SJSA1 (cell line): ENCODE data around the gene CHCHD4. TPM values are rescaled to one million over a fixed set of nuclear protein-coding genes. Genes with fewer than 3 reads are reported as not detected.
"Not testable (repeated sequence)": the region's sequence is repeated elsewhere in the genome, so short reads cannot be mapped to it uniquely, and the experiment has no call there.

Source experiments
- DNase-seq, 2 experiments: peaks; one replicate each; pipeline ENCODE4 v3.0.0-alpha.2; 2015 to 2020; ENCODE audit warnings: low spot score in 2 of 2, low read depth in 1 of 2
- H3K27ac ChIP-seq: fragments of 250-450 bp; sonication (Bioruptor Pico); 2 replicates; pipeline ENCODE4 v1.5.1; 2020; ENCODE audit warnings: mild to moderate bottlenecking, moderate library complexity
- H3K27me3 ChIP-seq: fragments of 250-450 bp; sonication (Bioruptor Pico); replicated peaks from 2 replicates; pipeline ENCODE4 v1.5.1; 2020; ENCODE audit warnings: mild to moderate bottlenecking, moderate library complexity
- H3K36me3 ChIP-seq: fragments of 250-450 bp; sonication (Bioruptor Pico); 2 replicates; pipeline ENCODE4 v1.5.1; 2020; ENCODE audit warnings: mild to moderate bottlenecking
- H3K4me1 ChIP-seq: fragments of 250-450 bp; sonication (Bioruptor Pico); replicated peaks from 2 replicates; pipeline ENCODE4 v1.6.1; 2021; ENCODE audit warnings: mild to moderate bottlenecking
- H3K4me3 ChIP-seq: fragments of 250-450 bp; sonication (Bioruptor Pico); 2 replicates; pipeline ENCODE4 v1.5.1; 2020; ENCODE audit warnings: mild to moderate bottlenecking
- H3K9me3 ChIP-seq: fragments of 250-450 bp; sonication (Bioruptor Pico); replicated peaks from 2 replicates; pipeline ENCODE4 v1.5.1; 2020; ENCODE audit warnings: mild to moderate bottlenecking
- total RNA-seq: library from RNA; depleted of rRNA; stranded (reverse); fragments of >200 nt; shearing (Covaris generic); gene quantifications from 2 replicates; pipeline ENCODE4 v1.2.3, GENCODE V29; 2014

The CHCHD4 gene
- total RNA-seq, 1 experiment from 2014 or later, result 12.8 TPM

- no peaks in the 10 kb centered on the region; the same call in 1 of the 2 replicates for H3K9me3 ChIP-seq
- no peak for DNase-seq
- 0 out of 2 replicates have a peak overlapping the region, but pooled peaks have one; percentile 4 for H3K27ac ChIP-seq
- H3K27me3 ChIP-seq, result no peaks in the 10 kb centered on the region
- peak overlapping the region; percentile 67 for H3K4me3 ChIP-seq
- peaks cover 17% of the 10 kb centered on the region for H3K4me1 ChIP-seq
- peaks cover 54% of the 10 kb centered on the region for H3K36me3 ChIP-seq
Observed at GRCh38 chr3:14126017-14126886, 1.6 kb upstream of the CHCHD4 start.

GRCh38 chr3:14125193-14126016, 735 bp upstream of the CHCHD4 start:
- H3K36me3 ChIP-seq, result peaks cover 46% of the 10 kb centered on the region
- no peaks in the 10 kb centered on the region for H3K27me3 ChIP-seq
- peaks cover 17% of the 10 kb centered on the region for H3K4me1 ChIP-seq
- peak overlapping the region; percentile 53 for H3K27ac ChIP-seq
- DNase-seq, result peak; percentile 87 to 91
- peak overlapping the region; percentile 67 for H3K4me3 ChIP-seq
- H3K9me3 ChIP-seq, result no peaks in the 10 kb centered on the region; the same call in 1 of the 2 replicates

- Histone ChIP-seq H3K4me1 (peaks cover 17% of the 10 kb centered on the region), H3K27me3 (no peaks in the 10 kb centered on the region), H3K27ac (peak overlapping the region; percentile 20; the same call in 1 of the 2 replicates), H3K36me3 (peaks cover 40% of the 10 kb centered on the region), H3K4me3 (peak overlapping the region; percentile 67), H3K9me3 (no peaks in the 10 kb centered on the region; the same call in 1 of the 2 replicates)
- no peak for DNase-seq
Observed at GRCh38 chr3:14124223-14124614, 451 bp downstream of the CHCHD4 start.

GRCh38 chr3:14123308-14124222, 1.1 kb downstream of the CHCHD4 start:
- H3K9me3 ChIP-seq, result no peaks in the 10 kb centered on the region
- H3K4me3 ChIP-seq, result peak overlapping the region; percentile 67
- peaks cover 17% of the 10 kb centered on the region for H3K4me1 ChIP-seq
- no peak for DNase-seq
- no peaks in the 10 kb centered on the region for H3K27me3 ChIP-seq
- H3K36me3 ChIP-seq, result peaks cover 36% of the 10 kb centered on the region
- no peak overlapping the region for H3K27ac ChIP-seq

GRCh38 chr3:14122301-14122700, 2.4 kb downstream of the CHCHD4 start:
- no peak for DNase-seq
- no peak overlapping the region for H3K4me3 ChIP-seq
- H3K36me3 ChIP-seq, result peaks cover 24% of the 10 kb centered on the region
- H3K27ac ChIP-seq, result no peak overlapping the region
- H3K9me3 ChIP-seq, result no peaks in the 10 kb centered on the region
- H3K4me1 ChIP-seq, result peaks cover 17% of the 10 kb centered on the region
- H3K27me3 ChIP-seq, result no peaks in the 10 kb centered on the region

- Histone ChIP-seq H3K4me1 (peaks cover 17% of the 10 kb centered on the region), H3K27ac (no peak overlapping the region), H3K4me3 (no peak overlapping the region), H3K36me3 (peaks cover 20% of the 10 kb centered on the region), H3K27me3 (no peaks in the 10 kb centered on the region), H3K9me3 (no peaks in the 10 kb centered on the region)
- DNase-seq, result no peak
Observed at GRCh38 chr3:14121859-14122258, 2.8 kb downstream of the CHCHD4 start.

GRCh38 chr3:14120921-14121448, 3.7 kb downstream of the CHCHD4 start:
- not testable (repeated sequence) for H3K27ac ChIP-seq, H3K4me3 ChIP-seq, DNase-seq, H3K9me3 ChIP-seq, H3K4me1 ChIP-seq, H3K27me3 ChIP-seq
- peaks cover 17% of the 10 kb centered on the region for H3K36me3 ChIP-seq

- DNase-seq, result no peak
- peaks cover 7% of the 10 kb centered on the region for H3K4me1 ChIP-seq
- H3K36me3 ChIP-seq, result peaks cover 24% of the 10 kb centered on the region
- H3K27ac ChIP-seq, result no peak overlapping the region
- no peaks in the 10 kb centered on the region for H3K9me3 ChIP-seq
- H3K4me3 ChIP-seq, result no peak overlapping the region
- no peaks in the 10 kb centered on the region for H3K27me3 ChIP-seq
Observed at GRCh38 chr3:14120111-14120920, 4.4 kb downstream of the CHCHD4 start.

- H3K9me3 ChIP-seq, result no peaks in the 10 kb centered on the region
- no peak for DNase-seq
- H3K27ac ChIP-seq, result no peak overlapping the region
- H3K4me3 ChIP-seq, result no peak overlapping the region
- H3K4me1 ChIP-seq, result peaks cover 7% of the 10 kb centered on the region
- H3K36me3 ChIP-seq, result peaks cover 22% of the 10 kb centered on the region
- no peaks in the 10 kb centered on the region for H3K27me3 ChIP-seq
Observed at GRCh38 chr3:14119651-14120050, 5.0 kb downstream of the CHCHD4 start.

GRCh38 chr3:14118400-14119381, 6.0 kb downstream of the CHCHD4 start:
- Histone ChIP-seq H3K9me3 (no peaks in the 10 kb centered on the region), H3K36me3 (peaks cover 18% of the 10 kb centered on the region), H3K4me1 (peaks cover 4% of the 10 kb centered on the region), H3K4me3 (no peak overlapping the region), H3K27me3 (no peaks in the 10 kb centered on the region), H3K27ac (no peak overlapping the region)
- no peak for DNase-seq

- no peak overlapping the region for H3K4me3 ChIP-seq
- H3K36me3 ChIP-seq, result peaks cover 18% of the 10 kb centered on the region
- no peak overlapping the region for H3K27ac ChIP-seq
- H3K27me3 ChIP-seq, result no peaks in the 10 kb centered on the region
- H3K9me3 ChIP-seq, result no peaks in the 10 kb centered on the region
- DNase-seq, result no peak
- no peaks in the 10 kb centered on the region for H3K4me1 ChIP-seq
Observed at GRCh38 chr3:14117468-14118399, 6.9 kb downstream of the CHCHD4 start.
